CD4-positive, alpha-beta T cell (primary cell): ENCODE results near the gene KCNG1. TPM values are rescaled to one million over a fixed set of nuclear protein-coding genes. Genes with fewer than 3 reads are reported as not detected.
"Not testable (repeated sequence)": the region's sequence is repeated elsewhere in the genome, so short reads cannot be mapped to it uniquely, and the experiment has no call there.

Experiments used
- ATAC-seq: fragments of 200-7000 bp; cut with Tn5 transposase; one replicate; pipeline ENCODE4 v1.10.0; 2022; ENCODE audit warnings: mild to moderate bottlenecking; ENCODE audit not compliant: poor library complexity
- CTCF ChIA-PET: fragments of 350-600 bp; sonication (Branson Sonifier 250); formaldehyde crosslinking; loops from one replicate; lab custom pipeline; 2021; ENCODE audit warnings: antibody characterized with exemption, inconsistent platforms; lab: Charles Lee
- POLR2A ChIA-PET: fragments of 350-600 bp; sonication (Branson Sonifier 250); formaldehyde crosslinking; loops from one replicate; lab custom pipeline; 2021; ENCODE audit warnings: antibody characterized with exemption, inconsistent platforms; lab: Charles Lee
- DNase-seq, 14 experiments: peaks; one replicate each; pipeline ENCODE4 v3.0.0-alpha.2; 2013 to 2020; ENCODE audit warnings: mixed read lengths in 2 of 14
- H3K27ac ChIP-seq, 2 donors: one replicate each; pipeline versions ENCODE4 v1.5.1 to v1.7.0; 2013; ENCODE audit warnings: low read length in 2 of 2, low read depth in 1 of 2, mild to moderate bottlenecking in 1 of 2
- H3K27me3 ChIP-seq, 2 experiments: 1 replicate in 1 of 2; 2 replicates in 1 of 2; pipeline versions ENCODE4 v1.6.1 to v1.7.0; 2013; ENCODE audit warnings: low read length in 2 of 2, control low read depth in 1 of 2, mild to moderate bottlenecking in 1 of 2, moderate library complexity in 1 of 2; ENCODE audit not compliant: insufficient read depth in 2 of 2, control insufficient read depth in 1 of 2
- H3K36me3 ChIP-seq: one replicate; pipeline ENCODE4 v1.6.1; 2013; ENCODE audit warnings: low read length, control low read depth; ENCODE audit not compliant: insufficient read depth
- H3K4me1 ChIP-seq: one replicate; pipeline ENCODE4 v1.6.1; 2013; ENCODE audit warnings: low read length, control low read depth; ENCODE audit not compliant: insufficient read depth
- H3K4me3 ChIP-seq: one replicate; pipeline ENCODE4 v1.5.1; 2013; ENCODE audit warnings: mild to moderate bottlenecking, low read length, moderate library complexity
- H3K9me3 ChIP-seq, 2 experiments: 1 replicate in 1 of 2; 2 replicates in 1 of 2; pipeline versions ENCODE4 v1.6.1 to v1.7.0; 2013; ENCODE audit warnings: low read length in 2 of 2, mild to moderate bottlenecking in 2 of 2, control low read depth in 1 of 2, moderate library complexity in 1 of 2; ENCODE audit not compliant: control insufficient read depth in 1 of 2, insufficient read depth in 1 of 2
- H3K27ac Mint-ChIP-seq: one replicate; pipeline ENCODE4 v1.8.0; 2020; ENCODE audit warnings: mixed read lengths
- H3K27me3 Mint-ChIP-seq: one replicate; pipeline ENCODE4 v1.8.0; 2021; ENCODE audit warnings: mixed read lengths
- H3K36me3 Mint-ChIP-seq: one replicate; pipeline ENCODE4 v1.8.0; 2021; ENCODE audit warnings: low read depth, mixed read lengths
- H3K4me1 Mint-ChIP-seq: one replicate; pipeline ENCODE4 v1.8.0; 2021; ENCODE audit warnings: low read depth, mixed read lengths
- H3K4me3 Mint-ChIP-seq: one replicate; pipeline ENCODE4 v1.8.0; 2020; ENCODE audit warnings: mild to moderate bottlenecking, mixed read lengths
- H3K9me3 Mint-ChIP-seq: one replicate; pipeline ENCODE4 v1.8.0; 2020; ENCODE audit warnings: mixed read lengths
- intact Hi-C, 2 experiments: fragments of 100-400 bp; cut with DNase I in 1 of 2; cut with micrococcal nuclease in 1 of 2; formaldehyde crosslinking; loops; one replicate each; pipeline versions ENCODE4 v1.15.1 to v1.9.0; 2023 to 2025; cut with DNase I, micrococcal nuclease
- total RNA-seq, 174 experiments: library from RNA in 2 of 174; stranded (reverse) in 2 of 174; gene quantifications; one replicate each; pipeline ENCODE4 v1.2.3 and lab custom pipeline; 2021 to 2026
- TF ChIP-seq, protein P1 (sequence below): fragments of 200-600 bp; IDR thresholded peaks from one replicate; pipeline ENCODE4 v1.8.0; 2022; ENCODE audit warnings: antibody characterized with exemption, mild to moderate bottlenecking

Gene KCNG1
- total RNA-seq, 2 experiments from 2014 or later = not detected

DNA sequence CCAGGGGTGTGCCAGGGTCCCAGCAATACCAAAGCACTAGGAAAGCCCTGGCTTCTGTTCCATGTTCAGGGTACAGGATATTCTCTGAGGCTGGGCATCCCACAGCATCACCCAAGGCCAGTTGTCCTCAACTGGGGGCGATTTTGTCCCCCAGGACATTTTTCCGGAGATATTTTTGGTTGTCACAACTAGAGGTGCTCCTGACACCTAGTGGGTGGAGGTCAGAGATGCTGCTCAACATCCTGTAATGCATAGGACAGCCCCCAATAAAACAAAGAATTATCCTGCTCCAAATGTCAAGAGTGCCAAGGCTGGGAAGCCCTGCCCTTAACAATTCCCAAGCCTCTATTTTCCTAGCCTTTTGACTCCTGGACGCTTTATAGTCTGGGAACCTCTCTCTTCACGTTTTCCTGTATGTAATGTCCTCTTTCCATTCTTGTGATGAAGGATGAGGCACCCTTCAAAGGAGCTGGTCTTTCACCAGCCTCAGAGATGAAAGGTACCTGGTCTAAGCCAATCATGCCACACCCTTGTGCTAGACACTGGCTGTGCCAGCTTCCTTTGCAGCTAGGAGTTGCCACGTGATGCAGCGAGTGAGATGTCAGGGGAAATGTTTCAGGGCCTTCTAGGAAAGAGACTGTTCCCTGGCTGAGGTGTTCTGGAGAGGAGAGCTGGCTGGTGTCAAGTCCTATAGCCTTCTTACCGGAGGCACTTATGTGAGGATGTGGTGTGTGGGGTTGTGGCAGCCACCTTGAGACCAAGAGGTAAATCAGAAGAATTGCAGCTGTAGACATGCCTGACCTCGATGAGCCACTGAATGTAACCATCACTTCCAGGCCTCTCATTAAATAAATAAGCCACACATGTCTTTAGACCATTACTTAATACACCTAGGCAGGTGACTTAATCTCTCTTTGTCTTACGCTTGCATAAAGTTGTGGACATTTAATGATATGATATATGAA is 23.4 kb upstream of the KCNG1 start:
- intact Hi-C loops = no loop called here
- peaks cover 6 to 12% of the 10 kb centered on the region in 2 experiments for H3K27me3 ChIP-seq
- DNase-seq (no peak), ATAC-seq (no peak)
- no peak overlapping the region for H3K4me3 Mint-ChIP-seq
- peaks cover 0 to 8% of the 10 kb centered on the region in 2 experiments for H3K9me3 ChIP-seq
- H3K36me3 Mint-ChIP-seq = no peaks in the 10 kb centered on the region
- CTCF ChIA-PET = no interaction called here
- no peaks in the 10 kb centered on the region for H3K4me1 ChIP-seq
- H3K4me1 Mint-ChIP-seq = no peaks in the 10 kb centered on the region
- TF ChIP-seq, protein P1, sequence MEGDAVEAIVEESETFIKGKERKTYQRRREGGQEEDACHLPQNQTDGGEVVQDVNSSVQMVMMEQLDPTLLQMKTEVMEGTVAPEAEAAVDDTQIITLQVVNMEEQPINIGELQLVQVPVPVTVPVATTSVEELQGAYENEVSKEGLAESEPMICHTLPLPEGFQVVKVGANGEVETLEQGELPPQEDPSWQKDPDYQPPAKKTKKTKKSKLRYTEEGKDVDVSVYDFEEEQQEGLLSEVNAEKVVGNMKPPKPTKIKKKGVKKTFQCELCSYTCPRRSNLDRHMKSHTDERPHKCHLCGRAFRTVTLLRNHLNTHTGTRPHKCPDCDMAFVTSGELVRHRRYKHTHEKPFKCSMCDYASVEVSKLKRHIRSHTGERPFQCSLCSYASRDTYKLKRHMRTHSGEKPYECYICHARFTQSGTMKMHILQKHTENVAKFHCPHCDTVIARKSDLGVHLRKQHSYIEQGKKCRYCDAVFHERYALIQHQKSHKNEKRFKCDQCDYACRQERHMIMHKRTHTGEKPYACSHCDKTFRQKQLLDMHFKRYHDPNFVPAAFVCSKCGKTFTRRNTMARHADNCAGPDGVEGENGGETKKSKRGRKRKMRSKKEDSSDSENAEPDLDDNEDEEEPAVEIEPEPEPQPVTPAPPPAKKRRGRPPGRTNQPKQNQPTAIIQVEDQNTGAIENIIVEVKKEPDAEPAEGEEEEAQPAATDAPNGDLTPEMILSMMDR = no peak
- H3K27ac Mint-ChIP-seq = no peak overlapping the region
- no peak overlapping the region for H3K27ac ChIP-seq
- no peak overlapping the region for H3K4me3 ChIP-seq
- H3K27me3 Mint-ChIP-seq = peaks cover 34% of the 10 kb centered on the region
- H3K9me3 Mint-ChIP-seq = peaks cover 2% of the 10 kb centered on the region
- no peaks in the 10 kb centered on the region for H3K36me3 ChIP-seq
- POLR2A ChIA-PET = no interaction called here

DNA sequence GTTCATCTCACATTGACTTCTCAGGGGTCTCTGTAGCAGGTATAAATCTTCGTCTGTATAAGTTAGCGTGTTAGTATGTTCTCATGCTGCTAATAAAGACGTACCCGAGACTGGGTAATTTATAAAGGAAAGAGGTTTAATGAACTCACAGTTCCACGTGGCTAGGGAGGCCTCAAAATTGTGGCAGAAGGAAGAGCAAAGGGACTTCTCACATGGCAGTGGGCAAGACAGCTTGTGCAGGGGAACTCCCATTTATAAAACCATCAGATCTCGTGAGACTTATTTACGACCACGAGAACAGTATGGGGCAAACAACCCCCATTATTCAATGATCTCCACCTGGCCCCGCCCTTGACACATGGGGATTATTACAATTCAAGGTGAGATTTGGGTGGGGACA is 22.6 kb upstream of the KCNG1 start:
- H3K4me1 ChIP-seq, H3K4me3 ChIP-seq, CTCF ChIA-PET, DNase-seq, H3K36me3 ChIP-seq, ATAC-seq, H3K27me3 ChIP-seq, H3K4me1 Mint-ChIP-seq, POLR2A ChIA-PET, intact Hi-C loops, H3K27ac ChIP-seq, H3K9me3 Mint-ChIP-seq, H3K4me3 Mint-ChIP-seq, H3K36me3 Mint-ChIP-seq, H3K9me3 ChIP-seq, H3K27ac Mint-ChIP-seq: not testable (repeated sequence)
- peaks cover 27% of the 10 kb centered on the region for H3K27me3 Mint-ChIP-seq

DNA sequence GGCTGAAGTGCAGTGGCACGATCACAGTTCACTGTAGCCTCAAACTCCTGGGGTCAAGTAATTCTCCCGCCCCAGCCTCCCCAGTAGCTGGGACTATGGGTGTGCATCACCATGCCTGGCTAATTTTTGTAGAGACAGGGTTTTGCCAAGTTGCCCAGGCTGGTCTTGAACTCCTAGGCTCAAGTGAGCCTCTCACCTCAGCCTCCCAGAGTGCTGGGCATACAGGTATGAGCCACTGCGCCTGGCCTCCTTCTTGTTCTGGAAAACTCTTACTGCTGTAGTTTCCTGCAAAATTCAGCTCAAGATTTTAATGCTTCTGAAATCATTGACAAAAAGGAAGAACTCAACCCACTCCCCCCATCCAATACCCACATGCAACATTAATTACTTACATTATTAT is 21.9 kb upstream of the KCNG1 start:
- H3K36me3 Mint-ChIP-seq = no peaks in the 10 kb centered on the region
- no peak overlapping the region for H3K4me3 Mint-ChIP-seq
- no peaks in the 10 kb centered on the region for H3K4me1 Mint-ChIP-seq
- ChIA-PET CTCF (no interaction called here), POLR2A (no interaction called here)
- DNase-seq (no peak), ATAC-seq (no peak)
- H3K36me3 ChIP-seq = no peaks in the 10 kb centered on the region
- H3K27ac ChIP-seq = no peak overlapping the region
- no peak overlapping the region for H3K27ac Mint-ChIP-seq
- peaks cover 2% of the 10 kb centered on the region for H3K9me3 Mint-ChIP-seq
- TF ChIP-seq, protein P1 = no peak
- peaks cover 0 to 6% of the 10 kb centered on the region in 2 experiments for H3K27me3 ChIP-seq
- intact Hi-C loops = no loop called here
- H3K4me3 ChIP-seq = no peak overlapping the region
- H3K9me3 ChIP-seq = peaks cover 0 to 8% of the 10 kb centered on the region in 2 experiments
- peaks cover 21% of the 10 kb centered on the region for H3K27me3 Mint-ChIP-seq
- no peaks in the 10 kb centered on the region for H3K4me1 ChIP-seq
